Keratinocyte (primary cell): ENCODE results near the gene FGF7. TPM values are rescaled to one million over a fixed set of nuclear protein-coding genes. Genes with fewer than 3 reads are reported as not detected.

Experiments used
- DNase-seq: peaks from one replicate; pipeline ENCODE4 v3.0.0-alpha.2; 2011; ENCODE audit warnings: low read depth, missing footprints, low spot score
- FAIRE-seq: peaks from 2 replicates; lab custom pipeline; 2011; peaks lifted over from hg19 to GRCh38; lab: Jason Lieb, UNC
- H2AFZ ChIP-seq: 2 replicates; pipeline ENCODE4 v1.6.0; 2012; ENCODE audit warnings: low read length, control low read depth, inconsistent platforms; ENCODE audit not compliant: control insufficient read depth
- H3K27ac ChIP-seq: 2 replicates; pipeline ENCODE4 v1.5.1; 2011; ENCODE audit warnings: low read length; ENCODE audit not compliant: control insufficient read depth, insufficient read depth
- H3K27me3 ChIP-seq: 3 replicates; pipeline ENCODE4 v1.6.0; 2011; ENCODE audit warnings: low read length; ENCODE audit not compliant: control insufficient read depth, insufficient read depth; ENCODE audit errors: extremely low read depth
- H3K36me3 ChIP-seq, 2 experiments: 2 replicates in 1 of 2; 3 replicates in 1 of 2; pipeline ENCODE4 v1.5.1; 2011; ENCODE audit warnings: low read length in 2 of 2, mild to moderate bottlenecking in 1 of 2; ENCODE audit not compliant: control insufficient read depth in 2 of 2, insufficient read depth in 2 of 2; ENCODE audit errors: extremely low read depth in 1 of 2
- H3K4me1 ChIP-seq: 3 replicates; pipeline ENCODE4 v1.5.1; 2011; ENCODE audit warnings: low read length; ENCODE audit not compliant: control insufficient read depth, insufficient read depth; ENCODE audit errors: extremely low read depth
- H3K4me2 ChIP-seq: 3 replicates; pipeline ENCODE4 v1.6.0; 2011; ENCODE audit warnings: low read depth, low read length; ENCODE audit not compliant: control insufficient read depth, insufficient read depth; ENCODE audit errors: extremely low read depth
- H3K4me3 ChIP-seq, 3 experiments: fragments of 200-600 bp in 1 of 3; sonication (generic) in 1 of 3; 2 replicates in 2 of 3; 3 replicates in 1 of 3; pipeline ENCODE4 v1.5.1; 2011 to 2016; ENCODE audit warnings: low read length in 3 of 3, mild to moderate bottlenecking in 3 of 3, control low read depth in 2 of 3, inconsistent platforms in 1 of 3, low read depth in 1 of 3, mixed read lengths in 1 of 3, mixed run types in 1 of 3, moderate library complexity in 1 of 3; ENCODE audit not compliant: control insufficient read depth in 2 of 3, insufficient read depth in 2 of 3; ENCODE audit errors: extremely low read depth in 1 of 3
- H3K79me2 ChIP-seq: 2 replicates; pipeline ENCODE4 v1.6.0; 2012; ENCODE audit warnings: low read length; ENCODE audit not compliant: control insufficient read depth, insufficient read depth
- H3K9ac ChIP-seq: 3 replicates; pipeline ENCODE4 v1.6.0; 2011; ENCODE audit warnings: low read length; ENCODE audit not compliant: control insufficient read depth, insufficient read depth; ENCODE audit errors: extremely low read depth
- H3K9me1 ChIP-seq: 3 replicates; pipeline ENCODE4 v1.6.0; 2011; ENCODE audit warnings: low read length; ENCODE audit not compliant: control insufficient read depth, insufficient read depth; ENCODE audit errors: extremely low read depth
- H3K9me3 ChIP-seq: 2 replicates; pipeline ENCODE4 v1.5.1; 2012; ENCODE audit warnings: low read depth, low read length; ENCODE audit not compliant: control insufficient read depth
- H4K20me1 ChIP-seq: 3 replicates; pipeline ENCODE4 v1.6.0; 2011; ENCODE audit warnings: low read length; ENCODE audit not compliant: control insufficient read depth, insufficient read depth; ENCODE audit errors: extremely low read depth
- EZH2 ChIP-seq: IDR thresholded peaks from one replicate; pipeline ENCODE4 v1.6.1; 2012; ENCODE audit warnings: inconsistent platforms, mild to moderate bottlenecking, low read length, moderate library complexity
- dilution Hi-C: fragments of 300-500 bp; cut with MboI; formaldehyde crosslinking; loops from one replicate; pipeline ENCODE4 v1.7.0; 2020; ENCODE audit warnings: low sequenced_read_pairs; ENCODE audit not compliant: extremely low pct_ligation_motif_present
- polyA plus RNA-seq, 5 experiments: library from polyadenylated mRNA; depleted of rRNA in 3 of 5; stranded (reverse) in 3 of 5; stranded (forward) in 1 of 5; unstranded in 1 of 5; fragments of >200 nt; gene quantifications; 1 replicate in 1 of 5; 2 replicates in 3 of 5; 3 replicates in 1 of 5; pipeline versions ENCODE4 v1.2.1 to v1.2.3, GENCODE V29; 2011 to 2012; ENCODE audit warnings: missing spikeins in 2 of 5, low read depth in 1 of 5, low replicate concordance in 1 of 5
- TF ChIP-seq, protein P1 (sequence below), 3 experiments: IDR thresholded peaks in 1 of 3; conservative IDR thresholded peaks in 1 of 3; optimal IDR thresholded peaks in 1 of 3; 2 replicates in 2 of 3; 3 replicates in 1 of 3; pipeline versions ENCODE3 to v1.5.1; 2011; ENCODE audit warnings: low read length in 3 of 3, mild to moderate bottlenecking in 3 of 3, moderate library complexity in 2 of 3, control low read depth in 1 of 3, inconsistent platforms in 1 of 3; ENCODE audit not compliant: insufficient read depth in 2 of 3; ENCODE audit errors: extremely low read depth in 1 of 3

The FGF7 gene
- polyA plus RNA-seq, 1 donor (not counting 4 experiments of a cell fraction or from before 2014, with no cell fraction given): not detected

DNA sequence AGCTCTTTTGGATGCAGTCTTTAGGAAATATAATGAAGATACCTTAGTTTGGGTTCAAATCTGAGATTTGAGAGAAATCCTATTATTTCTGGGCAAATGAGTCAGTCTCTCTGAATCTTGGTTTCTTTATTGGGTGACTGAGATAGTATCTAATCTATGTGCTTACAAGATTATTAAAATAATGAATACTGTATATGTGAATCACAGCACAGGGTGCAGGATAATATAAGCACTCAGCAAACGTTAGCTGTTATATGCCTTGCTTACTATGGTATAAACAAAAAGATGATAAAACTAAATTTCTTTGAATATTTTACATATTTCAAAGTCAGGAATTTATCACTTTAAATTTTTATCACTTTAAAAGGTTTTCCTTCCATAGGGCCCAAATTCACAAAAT is 29.6 kb downstream of the FGF7 start:
- no peaks in the 10 kb centered on the region for H3K4me1 ChIP-seq
- H3K9me3 ChIP-seq: no peaks in the 10 kb centered on the region
- no peaks in the 10 kb centered on the region for H3K36me3 ChIP-seq
- TF ChIP-seq EZH2: no peak
- TF ChIP-seq, protein P1, sequence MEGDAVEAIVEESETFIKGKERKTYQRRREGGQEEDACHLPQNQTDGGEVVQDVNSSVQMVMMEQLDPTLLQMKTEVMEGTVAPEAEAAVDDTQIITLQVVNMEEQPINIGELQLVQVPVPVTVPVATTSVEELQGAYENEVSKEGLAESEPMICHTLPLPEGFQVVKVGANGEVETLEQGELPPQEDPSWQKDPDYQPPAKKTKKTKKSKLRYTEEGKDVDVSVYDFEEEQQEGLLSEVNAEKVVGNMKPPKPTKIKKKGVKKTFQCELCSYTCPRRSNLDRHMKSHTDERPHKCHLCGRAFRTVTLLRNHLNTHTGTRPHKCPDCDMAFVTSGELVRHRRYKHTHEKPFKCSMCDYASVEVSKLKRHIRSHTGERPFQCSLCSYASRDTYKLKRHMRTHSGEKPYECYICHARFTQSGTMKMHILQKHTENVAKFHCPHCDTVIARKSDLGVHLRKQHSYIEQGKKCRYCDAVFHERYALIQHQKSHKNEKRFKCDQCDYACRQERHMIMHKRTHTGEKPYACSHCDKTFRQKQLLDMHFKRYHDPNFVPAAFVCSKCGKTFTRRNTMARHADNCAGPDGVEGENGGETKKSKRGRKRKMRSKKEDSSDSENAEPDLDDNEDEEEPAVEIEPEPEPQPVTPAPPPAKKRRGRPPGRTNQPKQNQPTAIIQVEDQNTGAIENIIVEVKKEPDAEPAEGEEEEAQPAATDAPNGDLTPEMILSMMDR (optimal IDR thresholded peaks at IDR 0.05 in 1 of 3, IDR thresholded peaks at IDR 0.05 in 1 of 3, conservative IDR thresholded peaks at IDR 0.05 in 1 of 3; ENCODE audit: extremely low read depth in 1 of 3, insufficient read depth in 2 of 3, low read length in 3 of 3): no peak
- no peaks in the 10 kb centered on the region for H3K79me2 ChIP-seq
- no peaks in the 10 kb centered on the region for H3K27me3 ChIP-seq
- H3K4me3 ChIP-seq: no peak overlapping the region
- H3K27ac ChIP-seq: no peak overlapping the region
- dilution Hi-C loops: no loop called here
- no peaks in the 10 kb centered on the region for H3K9me1 ChIP-seq
- H3K4me2 ChIP-seq: no peak overlapping the region
- DNase-seq (no peak), FAIRE-seq (no peak)
- H3K9ac ChIP-seq: no peak overlapping the region
- no peak overlapping the region for H2AFZ ChIP-seq
- H4K20me1 ChIP-seq: no peaks in the 10 kb centered on the region

DNA sequence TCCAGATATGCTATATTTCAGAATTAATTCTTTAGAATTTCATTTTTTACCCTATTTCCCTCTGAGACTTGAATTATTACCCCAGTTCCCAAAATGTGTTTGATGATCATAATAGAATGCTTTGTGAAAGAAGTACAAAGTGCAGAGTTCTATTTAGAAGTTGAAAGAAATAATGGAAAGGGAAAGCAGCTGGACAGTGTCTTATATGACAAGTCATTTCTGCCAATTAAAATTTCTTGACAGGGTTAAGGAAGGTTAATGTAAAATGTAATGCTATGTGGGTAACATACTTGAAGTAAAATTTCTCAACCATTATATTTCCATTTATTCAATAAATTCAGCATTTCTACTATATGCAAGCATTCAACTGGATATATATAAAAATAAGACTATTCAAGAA is 33.1 kb downstream of the FGF7 start:
- H3K27ac ChIP-seq: no peak overlapping the region
- FAIRE-seq (no peak), DNase-seq (no peak)
- H3K9me1 ChIP-seq: no peaks in the 10 kb centered on the region
- H4K20me1 ChIP-seq: no peaks in the 10 kb centered on the region
- H2AFZ ChIP-seq: no peak overlapping the region
- H3K27me3 ChIP-seq: no peaks in the 10 kb centered on the region
- H3K36me3 ChIP-seq: no peaks in the 10 kb centered on the region
- dilution Hi-C loops: no loop called here
- no peaks in the 10 kb centered on the region for H3K9me3 ChIP-seq
- H3K79me2 ChIP-seq: no peaks in the 10 kb centered on the region
- no peak overlapping the region for H3K9ac ChIP-seq
- no peak overlapping the region for H3K4me3 ChIP-seq
- no peak overlapping the region for H3K4me2 ChIP-seq
- TF ChIP-seq, protein P1 (optimal IDR thresholded peaks at IDR 0.05 in 1 of 3, IDR thresholded peaks at IDR 0.05 in 1 of 3, conservative IDR thresholded peaks at IDR 0.05 in 1 of 3; ENCODE audit: extremely low read depth in 1 of 3, insufficient read depth in 2 of 3, low read length in 3 of 3): no peak
- no peak for TF ChIP-seq EZH2
- no peaks in the 10 kb centered on the region for H3K4me1 ChIP-seq
